H1 (cell line): ENCODE data around the gene TCEAL6. TPM values are rescaled to one million over a fixed set of nuclear protein-coding genes. Genes with fewer than 3 reads are reported as not detected.
"Not testable (repeated sequence)": the region's sequence is repeated elsewhere in the genome, so short reads cannot be mapped to it uniquely, and the experiment has no call there.

Source experiments
- CTCF ChIA-PET: fragments of 300-600 bp; sonication (Branson Sonifier 250); formaldehyde crosslinking; loops from one replicate; lab custom pipeline; 2021; ENCODE audit not compliant: partially characterized antibody; lab: Charles Lee
- POLR2A ChIA-PET: fragments of 300-600 bp; sonication (Branson Sonifier 250); formaldehyde crosslinking; loops from one replicate; lab custom pipeline; 2021; ENCODE audit warnings: inconsistent platforms; ENCODE audit not compliant: partially characterized antibody; lab: Charles Lee
- DNase-seq, 2 experiments: peaks; one replicate each; pipeline versions ENCODE4 v3.0.0 to v3.0.0-alpha.2; 2010 to 2022; ENCODE audit warnings: low spot score in 2 of 2, low read depth in 1 of 2, mixed read lengths in 1 of 2
- FAIRE-seq: peaks from 2 replicates; lab custom pipeline; 2011; peaks lifted over from hg19 to GRCh38; lab: Jason Lieb, UNC
- H2AFZ ChIP-seq: 2 replicates; pipeline ENCODE4 v1.8.1; 2012; ENCODE audit warnings: low read length, inconsistent platforms
- H2AK5ac ChIP-seq: 2 replicates; pipeline ENCODE4 v1.6.1; 2013; ENCODE audit warnings: low read depth, low read length
- H2BK120ac ChIP-seq: replicated peaks from 2 replicates; pipeline ENCODE3; 2013; ENCODE audit warnings: low read depth, low read length, inconsistent platforms
- H2BK12ac ChIP-seq: 2 replicates; pipeline ENCODE4 v1.6.1; 2013; ENCODE audit warnings: low read depth, low read length
- H2BK15ac ChIP-seq: 2 replicates; pipeline ENCODE4 v1.6.1; 2013; ENCODE audit warnings: low read length
- H2BK20ac ChIP-seq: 2 replicates; pipeline ENCODE4 v1.6.1; 2013; ENCODE audit warnings: low read length
- H2BK5ac ChIP-seq: 2 replicates; pipeline ENCODE4 v1.6.1; 2013; ENCODE audit warnings: low read depth, low read length
- H3K14ac ChIP-seq: 2 replicates; pipeline ENCODE4 v1.6.1; 2013; ENCODE audit warnings: inconsistent platforms; ENCODE audit not compliant: insufficient read length
- H3K18ac ChIP-seq: 2 replicates; pipeline ENCODE4 v1.6.1; 2013; ENCODE audit warnings: low read length; ENCODE audit errors: extremely low read depth
- H3K23ac ChIP-seq: 2 replicates; pipeline ENCODE4 v1.6.1; 2013; ENCODE audit warnings: inconsistent platforms; ENCODE audit not compliant: insufficient read length
- H3K23me2 ChIP-seq: 2 replicates; pipeline ENCODE4 v1.6.1; 2013; ENCODE audit warnings: low read depth, low read length
- H3K27ac ChIP-seq: 2 replicates; pipeline ENCODE4 v1.6.1; 2011; ENCODE audit warnings: low read depth, low read length, inconsistent platforms
- H3K27me3 ChIP-seq, 4 experiments: replicated peaks in 1 of 4; 1 replicate in 1 of 4; 2 replicates in 3 of 4; pipeline versions ENCODE4 v1.6.1 to v1.8.1; 2011 to 2013; ENCODE audit warnings: low read length in 3 of 4, mild to moderate bottlenecking in 3 of 4, inconsistent platforms in 2 of 4, mixed read lengths in 2 of 4, moderate library complexity in 1 of 4; ENCODE audit not compliant: control insufficient read depth in 3 of 4, insufficient read depth in 3 of 4; ENCODE audit errors: extremely low read depth in 1 of 4
- H3K36me3 ChIP-seq, 4 experiments: 2 replicates each; pipeline versions ENCODE4 v1.6.1 to v1.8.1; 2011 to 2013; ENCODE audit warnings: mild to moderate bottlenecking in 4 of 4, low read length in 3 of 4, moderate library complexity in 2 of 4, control low read depth in 1 of 4, inconsistent platforms in 1 of 4; ENCODE audit not compliant: insufficient read depth in 4 of 4, control insufficient read depth in 2 of 4
- H3K4ac ChIP-seq: replicated peaks from 2 replicates; pipeline ENCODE3; 2013; ENCODE audit warnings: low read length, low read depth, mixed read lengths, inconsistent platforms; ENCODE audit not compliant: insufficient read length
- H3K4me1 ChIP-seq, 4 experiments: replicated peaks in 1 of 4; 1 replicate in 1 of 4; 2 replicates in 3 of 4; pipeline versions ENCODE4 v1.6.1 to v1.8.1; 2011 to 2013; ENCODE audit warnings: low read length in 3 of 4, inconsistent platforms in 2 of 4, mixed read lengths in 1 of 4; ENCODE audit not compliant: insufficient read depth in 4 of 4, control insufficient read depth in 3 of 4
- H3K4me2 ChIP-seq, 2 experiments: 2 replicates each; pipeline versions ENCODE4 v1.6.1 to v1.8.1; 2011 to 2013; ENCODE audit warnings: low read depth in 2 of 2, low read length in 2 of 2, control low read depth in 1 of 2, inconsistent platforms in 1 of 2, mild to moderate bottlenecking in 1 of 2; ENCODE audit not compliant: insufficient read depth in 1 of 2
- H3K4me3 ChIP-seq, 4 experiments: fragments of 200-600, 300-600 bp in 1 of 4; sonication (generic), shearing (Covaris generic), sonication (Bioruptor Twin) in 1 of 4; 2 replicates each; pipeline versions ENCODE4 v1.5.1 to v1.8.1; 2011 to 2016; ENCODE audit warnings: low read length in 4 of 4, low read depth in 3 of 4, control low read depth in 2 of 4, inconsistent platforms in 2 of 4, mild to moderate bottlenecking in 2 of 4, mixed read lengths in 1 of 4, moderate library complexity in 1 of 4; ENCODE audit not compliant: insufficient read depth in 2 of 4; ENCODE audit errors: extremely low read depth in 1 of 4
- H3K56ac ChIP-seq: replicated peaks from 2 replicates; pipeline ENCODE3; 2013; ENCODE audit warnings: low read depth, mild to moderate bottlenecking, mixed read lengths, low read length, inconsistent platforms; ENCODE audit not compliant: insufficient read length
- H3K79me1 ChIP-seq: 2 replicates; pipeline ENCODE4 v1.6.1; 2013; ENCODE audit warnings: low read depth, low read length, control low read depth
- H3K79me2 ChIP-seq, 2 experiments: 2 replicates each; pipeline versions ENCODE4 v1.6.1 to v1.8.1; 2012 to 2013; ENCODE audit warnings: low read length in 2 of 2, mild to moderate bottlenecking in 2 of 2, inconsistent platforms in 1 of 2; ENCODE audit not compliant: insufficient read depth in 2 of 2, control insufficient read depth in 1 of 2
- H3K9ac ChIP-seq, 4 experiments: replicated peaks in 1 of 4; 1 replicate in 1 of 4; 2 replicates in 3 of 4; pipeline versions ENCODE4 v1.6.1 to v1.8.1; 2011 to 2013; ENCODE audit warnings: low read depth in 3 of 4, low read length in 3 of 4, control low read depth in 2 of 4, mild to moderate bottlenecking in 2 of 4, moderate library complexity in 2 of 4, inconsistent platforms in 1 of 4; ENCODE audit errors: extremely low read depth in 1 of 4
- H3K9me3 ChIP-seq, 2 experiments: 2 replicates each; pipeline versions ENCODE4 v1.6.1 to v1.8.1; 2012 to 2013; ENCODE audit warnings: mild to moderate bottlenecking in 2 of 2, moderate library complexity in 2 of 2, control low read depth in 1 of 2, inconsistent platforms in 1 of 2, low read depth in 1 of 2, low read length in 1 of 2, mixed read lengths in 1 of 2; ENCODE audit not compliant: insufficient read depth in 2 of 2
- H4K20me1 ChIP-seq, 2 experiments: replicated peaks in 1 of 2; 2 replicates each; pipeline versions ENCODE3 to v1.8.1; 2011 to 2013; ENCODE audit warnings: inconsistent platforms in 2 of 2, low read length in 2 of 2, mild to moderate bottlenecking in 1 of 2; ENCODE audit not compliant: insufficient read depth in 2 of 2, control insufficient read depth in 1 of 2
- H4K5ac ChIP-seq: 2 replicates; pipeline ENCODE4 v1.6.1; 2013; ENCODE audit warnings: low read length, low read depth, mixed read lengths, inconsistent platforms; ENCODE audit not compliant: insufficient read length
- H4K8ac ChIP-seq: 2 replicates; pipeline ENCODE4 v1.8.0; 2013; ENCODE audit warnings: mild to moderate bottlenecking, moderate library complexity, low read length, inconsistent platforms; ENCODE audit not compliant: insufficient read depth; ENCODE audit errors: extremely low read depth
- H4K91ac ChIP-seq: replicated peaks from 2 replicates; pipeline ENCODE3; 2013; ENCODE audit warnings: low read length, mixed read lengths, inconsistent platforms; ENCODE audit not compliant: insufficient read length
- WGBS, 2 experiments: shearing (Covaris generic) in 1 of 2; methylation state at CpG; one replicate each; pipeline versions ENCODE4 v1.1.6 to v1.1.7; 2013 to 2015; ENCODE audit warnings: low lambda C conversion rate in 2 of 2, mixed read lengths in 2 of 2, inconsistent platforms in 1 of 2, low coverage in 1 of 2, missing lambda C conversion rate in 1 of 2; ENCODE audit not compliant: insufficient replicate concordance in 2 of 2, insufficient coverage in 1 of 2, insufficient read length in 1 of 2; ENCODE audit errors: extremely low coverage in 1 of 2, missing lambda C conversion rate in 1 of 2; 5-methylcytosine and 5-hydroxymethylcytosine counted together
- polyA plus RNA-seq, 7 experiments: library from polyadenylated mRNA; depleted of rRNA in 3 of 7; stranded (reverse) in 5 of 7; unstranded in 2 of 7; fragments of >200 nt in 5 of 7; fragments of 200-250 nt in 2 of 7; gene quantifications; 1 replicate in 5 of 7; 2 replicates in 1 of 7; 4 replicates in 1 of 7; pipeline versions ENCODE4 v1.2.1 to v1.2.3, GENCODE V29; 2011 to 2013; ENCODE audit warnings: missing spikeins in 2 of 7, mixed read lengths in 2 of 7
- total RNA-seq: library from RNA; stranded (reverse); fragmentation: NEBNext Ultra II Directional; extraction: Animal tissue kit (Norgen Biotek cat#: 25700); gene quantifications from 2 replicates; pipeline ENCODE4 v1.2.1, GENCODE V29; 2021

The TCEAL6 gene
- total and polyA plus RNA-seq, 2 of the 8 experiments (the other 6 are each of a cell fraction or from before 2014, with no cell fraction given) = not detected

- H2AK5ac ChIP-seq, H3K14ac ChIP-seq, H3K79me2 ChIP-seq, H2BK20ac ChIP-seq, H4K20me1 ChIP-seq, H3K23ac ChIP-seq, H3K36me3 ChIP-seq, H2AFZ ChIP-seq, H3K23me2 ChIP-seq, H2BK5ac ChIP-seq, FAIRE-seq, H2BK12ac ChIP-seq, H3K56ac ChIP-seq, H3K9ac ChIP-seq, H3K4me1 ChIP-seq, H3K18ac ChIP-seq, DNase-seq, H3K4ac ChIP-seq, CTCF ChIA-PET, POLR2A ChIA-PET, H3K4me2 ChIP-seq, H4K5ac ChIP-seq, H4K8ac ChIP-seq, H3K27me3 ChIP-seq, H2BK120ac ChIP-seq, H3K4me3 ChIP-seq, H2BK15ac ChIP-seq, H3K27ac ChIP-seq, H4K91ac ChIP-seq, H3K79me1 ChIP-seq: not testable (repeated sequence)
- WGBS, 2 experiments = no CpG with 5 or more reads among the region's 19 CpGs
- H3K9me3 ChIP-seq = peaks cover 0 to 20% of the 10 kb centered on the region in 2 experiments; a peak in 3 of 4 replicates
Observed at GRCh38 chrX:102141631-102142030, 650 bp downstream of the TCEAL6 start.

GRCh38 chrX:102140876-102141275 is 1.4 kb downstream of the TCEAL6 start:
- H3K4me2 ChIP-seq, H2AK5ac ChIP-seq, DNase-seq, H3K23me2 ChIP-seq, CTCF ChIA-PET, H2BK15ac ChIP-seq, H3K79me2 ChIP-seq, H3K4ac ChIP-seq, H2BK5ac ChIP-seq, H3K27me3 ChIP-seq, H3K14ac ChIP-seq, H3K36me3 ChIP-seq, H2AFZ ChIP-seq, H3K9ac ChIP-seq, POLR2A ChIA-PET, H2BK120ac ChIP-seq, H4K20me1 ChIP-seq, H3K4me1 ChIP-seq, H3K56ac ChIP-seq, H3K27ac ChIP-seq, H3K18ac ChIP-seq, H2BK20ac ChIP-seq, H4K91ac ChIP-seq, H3K4me3 ChIP-seq, H3K79me1 ChIP-seq, H3K23ac ChIP-seq, H4K8ac ChIP-seq, FAIRE-seq, H2BK12ac ChIP-seq, H4K5ac ChIP-seq: not testable (repeated sequence)
- H3K9me3 ChIP-seq = peaks cover 0 to 24% of the 10 kb centered on the region in 2 experiments; a peak in 3 of 4 replicates
- WGBS, 2 experiments = 85% methylated on average over 4 of the region's 16 CpGs; no CpG with 5 or more reads in 1 of the 2 experiments
